Measurements from ENCODE around the gene A1CF.
"Not testable (repeated sequence)": the region's sequence is repeated elsewhere in the genome, so short reads cannot be mapped to it uniquely, and the experiment has no call there.

Gene A1CF

DNA sequence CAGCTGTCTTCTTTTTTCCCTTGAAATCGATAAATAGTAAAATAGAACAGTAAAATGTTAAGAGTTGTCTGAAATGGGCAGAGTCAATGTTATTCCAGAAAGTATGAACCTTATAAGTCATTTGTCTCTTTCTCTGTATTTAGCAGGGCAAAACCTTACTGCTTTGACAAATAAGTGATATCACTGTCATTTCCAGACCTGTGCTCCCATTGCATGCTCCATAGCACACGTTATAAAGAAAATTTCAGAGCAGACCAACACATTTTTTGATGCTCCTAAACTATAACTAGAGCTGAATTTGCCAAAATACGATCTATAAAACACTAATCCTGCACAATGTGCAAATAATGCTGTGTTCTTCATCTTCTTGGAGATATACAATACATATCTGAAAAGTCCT lies 1.1 kb downstream of the A1CF start:
- Mint-ChIP-seq H3K36me3 (no peaks in the 10 kb centered on the region), H3K4me3 (no peak overlapping the region), H3K4me1 (no peaks in the 10 kb centered on the region), H3K27ac (no peak overlapping the region), H3K9me3 (no peaks in the 10 kb centered on the region)
- ATAC-seq, result no peak
- no peak for DNase-seq (ENCODE audit: low spot score in 2 of 2)

DNA sequence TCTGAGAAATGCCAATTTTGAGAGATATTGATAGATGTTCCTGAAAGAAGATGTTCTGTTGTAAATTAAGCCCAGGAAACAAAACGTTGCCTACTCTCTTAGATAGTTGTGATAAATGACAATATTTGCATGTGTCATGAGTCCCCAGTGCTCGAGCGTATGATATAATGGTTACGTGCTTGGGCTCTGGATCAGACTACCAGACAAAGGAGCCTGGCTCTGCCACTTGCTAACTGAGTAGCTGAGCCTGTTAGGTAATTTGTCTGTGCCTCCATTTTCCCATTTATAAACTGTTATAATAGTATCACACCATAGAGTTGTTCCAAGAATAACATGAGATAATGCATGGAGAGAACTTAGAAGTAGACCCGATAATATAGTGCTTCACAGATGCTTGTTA lies 1.8 kb downstream of the A1CF start:
- ATAC-seq (no peak), DNase-seq (ENCODE audit: low spot score in 2 of 2) (no peak)
- Mint-ChIP-seq H3K9me3 (no peaks in the 10 kb centered on the region), H3K4me1 (no peaks in the 10 kb centered on the region), H3K36me3 (no peaks in the 10 kb centered on the region), H3K4me3 (no peak overlapping the region), H3K27ac (no peak overlapping the region)

DNA sequence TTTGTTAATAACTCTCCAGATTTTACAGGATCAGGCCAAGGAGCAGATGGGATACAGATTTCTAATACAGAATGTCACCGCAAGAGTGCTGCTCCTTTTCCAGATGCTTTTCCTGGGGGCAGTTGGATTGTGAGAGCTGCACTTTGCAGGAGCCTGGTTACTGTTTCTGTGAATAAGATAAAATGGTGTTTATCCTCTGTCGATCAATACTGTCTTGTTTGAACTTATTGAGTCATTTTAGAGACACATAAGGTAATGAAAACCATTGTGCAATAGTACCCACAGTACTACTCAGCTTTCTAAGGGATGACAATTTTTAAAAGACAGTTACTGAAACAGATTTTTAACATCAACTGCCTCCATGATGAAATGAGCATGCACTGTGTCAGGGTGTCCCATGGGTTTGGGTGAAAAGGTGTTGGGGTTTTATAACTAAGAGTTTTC lies 2.9 kb downstream of the A1CF start:
- H3K36me3 Mint-ChIP-seq, result no peaks in the 10 kb centered on the region
- ATAC-seq (no peak), DNase-seq (ENCODE audit: low spot score in 2 of 2) (no peak)
- H3K9me3 Mint-ChIP-seq, result no peaks in the 10 kb centered on the region
- no peaks in the 10 kb centered on the region for H3K4me1 Mint-ChIP-seq
- no peak overlapping the region for H3K27ac Mint-ChIP-seq
- no peak overlapping the region for H3K4me3 Mint-ChIP-seq

DNA sequence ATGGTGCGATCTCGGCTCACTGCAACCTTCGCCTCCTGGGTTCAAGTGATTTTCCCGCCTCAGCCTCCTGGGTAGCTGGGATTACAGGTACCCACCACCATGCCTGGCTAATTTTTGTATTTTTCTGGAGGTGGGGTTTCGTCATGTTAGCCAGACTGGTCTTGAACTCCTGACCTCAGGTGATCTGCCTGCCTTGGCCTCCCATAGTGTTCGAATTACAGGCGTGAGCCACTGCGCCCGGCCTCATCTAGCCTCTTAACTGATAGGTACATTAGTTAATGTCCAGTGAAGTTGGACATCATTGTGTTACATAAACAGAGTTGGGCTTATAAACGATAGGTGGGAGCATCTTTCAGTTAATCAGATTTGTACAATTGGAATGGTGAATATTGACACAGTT lies 4.4 kb downstream of the A1CF start:
- ATAC-seq; H3K4me1 Mint-ChIP-seq; H3K4me3 Mint-ChIP-seq; DNase-seq (ENCODE audit: low spot score in 2 of 2); H3K27ac Mint-ChIP-seq; H3K9me3 Mint-ChIP-seq; H3K36me3 Mint-ChIP-seq: not testable (repeated sequence)

DNA sequence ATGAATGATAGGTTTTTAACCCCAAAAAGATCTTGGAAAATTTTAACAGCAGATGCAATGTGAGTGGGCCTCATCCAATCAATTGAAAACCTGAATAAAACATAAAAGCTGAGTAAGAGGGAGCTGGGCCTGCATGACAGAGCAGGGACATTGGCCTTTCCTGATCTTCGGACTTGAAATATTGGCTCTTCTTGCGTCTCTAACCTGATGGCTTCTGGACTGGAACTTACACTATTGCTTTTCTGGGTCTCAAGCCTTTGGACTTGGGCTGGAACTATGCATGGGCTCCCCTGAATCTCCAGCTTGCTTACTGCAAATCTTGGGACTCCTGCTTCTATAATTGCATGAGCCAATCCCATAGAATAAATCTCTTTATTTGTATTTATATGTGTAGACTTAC lies 9.0 kb downstream of the A1CF start:
- H3K4me1 Mint-ChIP-seq, result no peaks in the 10 kb centered on the region
- H3K36me3 Mint-ChIP-seq, result no peaks in the 10 kb centered on the region

DNA sequence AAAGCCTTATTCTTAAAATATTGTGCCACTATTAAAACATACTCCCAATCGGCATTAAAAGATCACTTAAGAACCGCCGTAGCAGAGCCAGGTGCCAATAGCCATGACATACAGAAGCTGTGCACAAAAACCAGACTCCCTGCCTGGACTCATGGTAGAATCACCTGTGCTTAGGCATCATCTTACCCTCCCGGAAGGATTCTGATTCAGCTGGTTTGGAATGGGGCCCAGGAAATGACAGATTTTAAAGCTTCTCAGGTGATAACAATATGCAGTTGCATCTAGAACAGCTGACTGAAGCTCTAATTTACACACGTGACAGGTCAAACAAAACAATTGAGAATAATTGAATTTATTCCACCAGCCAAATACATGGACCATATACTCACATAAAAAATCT lies 10.7 kb downstream of the A1CF start:
- DNase-seq (ENCODE audit: low spot score in 2 of 2), result no peak
- Mint-ChIP-seq H3K4me1 (no peaks in the 10 kb centered on the region), H3K36me3 (no peaks in the 10 kb centered on the region), H3K27ac (no peak overlapping the region), H3K4me3 (no peak overlapping the region), H3K9me3 (no peaks in the 10 kb centered on the region)
- ATAC-seq, result no peak

More for the DNA sequence above, 9.0 kb downstream of the A1CF start:
- DNase-seq (ENCODE audit: low spot score in 2 of 2) (no peak), ATAC-seq (no peak)
- H3K27ac Mint-ChIP-seq, result no peak overlapping the region
- H3K9me3 Mint-ChIP-seq, result no peaks in the 10 kb centered on the region
- no peak overlapping the region for H3K4me3 Mint-ChIP-seq

DNA sequence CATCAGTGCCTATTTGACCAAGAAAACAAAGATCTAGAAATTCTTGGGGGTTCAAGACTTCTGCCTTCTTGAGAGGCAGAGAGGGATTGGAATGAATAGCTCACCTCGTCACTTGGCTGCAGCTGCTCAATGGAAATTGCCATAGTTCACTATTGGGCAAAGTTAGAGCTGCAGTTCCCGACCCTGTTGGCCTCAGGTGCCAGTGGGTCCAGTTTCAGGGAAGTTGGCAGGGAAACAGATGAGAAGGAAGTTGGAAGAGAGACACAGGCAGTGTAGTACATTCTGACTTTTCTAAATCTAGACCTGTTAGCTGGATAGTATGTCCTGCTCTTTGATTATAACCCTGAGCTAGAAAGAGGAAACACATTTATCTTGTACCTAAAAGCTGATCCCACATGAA lies 19.1 kb downstream of the A1CF start:
- H3K4me1 Mint-ChIP-seq, result no peaks in the 10 kb centered on the region
- ATAC-seq (no peak), DNase-seq (ENCODE audit: low spot score in 2 of 2) (no peak)
- no peak overlapping the region for H3K27ac Mint-ChIP-seq
- no peak overlapping the region for H3K4me3 Mint-ChIP-seq
- no peaks in the 10 kb centered on the region for H3K36me3 Mint-ChIP-seq
- no peaks in the 10 kb centered on the region for H3K9me3 Mint-ChIP-seq

DNA sequence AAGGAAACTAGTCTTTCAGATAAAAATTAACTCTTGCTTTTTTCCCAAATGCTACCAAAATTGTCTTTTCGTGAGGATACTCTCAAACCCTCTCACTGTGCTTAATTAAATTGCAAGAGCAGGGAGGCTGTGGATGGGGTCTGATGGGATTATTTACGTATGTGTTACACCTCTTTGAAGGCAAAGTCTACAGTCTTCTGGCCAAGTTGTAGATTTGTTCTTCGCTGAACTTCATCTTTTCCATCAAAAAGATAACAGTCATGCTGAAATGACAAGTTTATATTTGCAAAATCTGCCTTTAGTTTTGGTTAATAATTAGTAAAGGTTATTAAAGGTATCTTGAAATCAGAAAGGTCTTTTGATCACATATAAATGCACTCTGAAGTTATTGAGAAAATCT lies 22.7 kb downstream of the A1CF start:
- H3K27ac Mint-ChIP-seq, result no peak overlapping the region
- no peaks in the 10 kb centered on the region for H3K9me3 Mint-ChIP-seq
- DNase-seq (ENCODE audit: low spot score in 2 of 2), result no peak
- ATAC-seq, result no peak
- H3K36me3 Mint-ChIP-seq, result no peaks in the 10 kb centered on the region
- no peaks in the 10 kb centered on the region for H3K4me1 Mint-ChIP-seq
- no peak overlapping the region for H3K4me3 Mint-ChIP-seq

DNA sequence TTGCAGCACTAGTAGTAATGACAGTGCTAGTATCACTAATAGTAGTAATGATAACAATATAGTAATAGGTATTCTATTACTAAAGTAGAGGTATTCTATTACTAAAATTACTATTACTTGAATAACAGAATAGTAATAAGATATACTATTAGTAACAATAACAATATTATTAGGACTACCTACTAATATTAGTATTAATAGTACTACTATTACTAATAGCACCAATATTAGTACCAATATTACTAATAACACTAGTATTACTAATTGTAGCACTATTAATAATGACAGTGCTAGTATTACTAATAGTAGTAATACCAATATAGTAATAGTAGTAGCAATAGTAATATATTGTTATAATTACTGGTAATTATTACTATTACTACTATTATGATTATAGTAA lies 24.1 kb downstream of the A1CF start:
- no peaks in the 10 kb centered on the region for H3K36me3 Mint-ChIP-seq
- no peaks in the 10 kb centered on the region for H3K4me1 Mint-ChIP-seq
- H3K27ac Mint-ChIP-seq, result no peak overlapping the region
- H3K9me3 Mint-ChIP-seq, result no peaks in the 10 kb centered on the region
- no peak for DNase-seq (ENCODE audit: low spot score in 2 of 2)
- ATAC-seq, result no peak
- H3K4me3 Mint-ChIP-seq, result no peak overlapping the region

DNA sequence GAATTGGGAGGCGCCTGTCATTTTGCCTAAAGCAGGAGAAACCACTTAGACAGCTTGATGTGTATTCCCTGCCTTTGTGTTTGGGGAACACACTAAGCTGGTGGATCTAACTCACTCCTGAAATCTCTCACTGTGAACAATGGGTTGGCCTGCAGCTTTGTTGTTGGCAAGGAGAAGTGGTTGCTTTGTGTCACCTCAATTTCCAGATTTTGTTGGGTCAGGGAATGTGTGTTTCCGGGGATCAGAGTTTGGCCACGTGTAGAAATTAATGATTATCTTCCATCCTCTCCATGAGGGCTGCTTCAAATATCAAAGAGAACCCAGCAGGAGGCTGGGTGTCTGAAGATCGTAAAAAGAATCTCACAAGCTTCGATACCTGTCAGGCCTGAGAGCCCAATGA lies 27.8 kb downstream of the A1CF start:
- no peaks in the 10 kb centered on the region for H3K36me3 Mint-ChIP-seq
- H3K27ac Mint-ChIP-seq, result no peak overlapping the region
- H3K9me3 Mint-ChIP-seq, result no peaks in the 10 kb centered on the region
- no peak overlapping the region for H3K4me3 Mint-ChIP-seq
- DNase-seq (ENCODE audit: low spot score in 2 of 2) (no peak), ATAC-seq (no peak)
- H3K4me1 Mint-ChIP-seq, result no peaks in the 10 kb centered on the region

DNA sequence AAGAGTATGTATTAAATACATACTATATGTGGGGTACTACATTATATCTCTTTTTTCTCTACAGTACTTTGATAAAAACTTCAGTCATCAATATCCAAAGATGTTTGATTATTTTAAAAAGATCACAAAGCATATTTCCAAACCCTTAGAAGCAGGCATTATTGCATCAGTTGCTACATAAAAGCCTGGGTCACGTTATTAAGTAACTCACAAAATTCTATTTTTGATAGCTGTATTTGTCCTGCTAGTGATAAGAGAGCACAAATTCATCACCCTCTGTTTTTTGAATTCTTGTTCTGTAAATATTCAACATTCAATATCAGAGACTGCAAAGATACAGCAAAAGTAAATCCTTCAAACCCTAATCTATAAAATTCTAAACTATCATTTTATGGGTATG lies 30.0 kb downstream of the A1CF start:
- Mint-ChIP-seq H3K36me3 (no peaks in the 10 kb centered on the region), H3K9me3 (no peaks in the 10 kb centered on the region), H3K27ac (no peak overlapping the region), H3K4me3 (no peak overlapping the region), H3K4me1 (no peaks in the 10 kb centered on the region)
- no peak for DNase-seq (ENCODE audit: low spot score in 2 of 2)
- no peak for ATAC-seq

DNA sequence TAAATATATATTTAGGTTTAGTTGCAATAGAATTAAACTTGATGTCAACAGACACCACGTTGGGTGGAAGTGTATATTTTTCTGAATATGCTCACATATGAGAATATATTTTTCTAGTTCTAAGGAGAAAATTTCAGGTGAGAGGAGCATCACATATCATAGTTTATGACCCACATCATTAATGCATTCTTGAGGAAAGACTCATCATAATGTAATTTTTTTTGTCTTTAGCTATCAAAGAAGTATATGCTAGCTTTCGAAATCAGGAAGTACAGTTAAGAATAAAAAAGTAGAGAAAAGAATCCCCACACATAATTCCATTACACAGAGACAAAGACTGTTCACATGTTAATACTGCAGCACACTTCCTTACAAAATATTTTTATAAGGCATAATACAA lies 30.4 kb downstream of the A1CF start:
- no peaks in the 10 kb centered on the region for H3K9me3 Mint-ChIP-seq
- no peaks in the 10 kb centered on the region for H3K36me3 Mint-ChIP-seq
- no peak overlapping the region for H3K27ac Mint-ChIP-seq
- DNase-seq (ENCODE audit: low spot score in 2 of 2) (no peak), ATAC-seq (no peak)
- H3K4me3 Mint-ChIP-seq, result no peak overlapping the region
- no peaks in the 10 kb centered on the region for H3K4me1 Mint-ChIP-seq

DNA sequence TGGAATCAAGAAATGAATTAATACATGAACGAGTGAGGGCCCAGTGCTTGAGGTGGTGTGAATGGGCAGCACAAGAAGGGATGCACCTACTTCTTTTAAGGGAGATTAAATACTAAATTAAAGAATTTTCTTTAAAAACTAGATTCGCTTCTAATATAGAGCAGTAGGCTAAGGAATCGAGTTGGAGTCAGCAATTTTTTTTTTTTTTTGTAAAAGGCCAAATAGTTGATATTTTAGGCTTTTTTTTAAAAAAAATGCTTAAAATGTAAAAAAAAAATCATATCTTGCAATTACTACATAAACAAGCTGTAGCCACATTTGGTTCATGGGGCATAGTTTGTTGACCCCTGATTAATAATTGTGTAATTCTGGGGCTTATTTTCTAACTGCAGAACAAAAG lies 31.9 kb downstream of the A1CF start:
- DNase-seq (ENCODE audit: low spot score in 2 of 2) (no peak), ATAC-seq (no peak)
- H3K27ac Mint-ChIP-seq, result no peak overlapping the region
- H3K4me3 Mint-ChIP-seq, result no peak overlapping the region
- no peaks in the 10 kb centered on the region for H3K36me3 Mint-ChIP-seq
- H3K4me1 Mint-ChIP-seq, result no peaks in the 10 kb centered on the region
- H3K9me3 Mint-ChIP-seq, result no peaks in the 10 kb centered on the region

DNA sequence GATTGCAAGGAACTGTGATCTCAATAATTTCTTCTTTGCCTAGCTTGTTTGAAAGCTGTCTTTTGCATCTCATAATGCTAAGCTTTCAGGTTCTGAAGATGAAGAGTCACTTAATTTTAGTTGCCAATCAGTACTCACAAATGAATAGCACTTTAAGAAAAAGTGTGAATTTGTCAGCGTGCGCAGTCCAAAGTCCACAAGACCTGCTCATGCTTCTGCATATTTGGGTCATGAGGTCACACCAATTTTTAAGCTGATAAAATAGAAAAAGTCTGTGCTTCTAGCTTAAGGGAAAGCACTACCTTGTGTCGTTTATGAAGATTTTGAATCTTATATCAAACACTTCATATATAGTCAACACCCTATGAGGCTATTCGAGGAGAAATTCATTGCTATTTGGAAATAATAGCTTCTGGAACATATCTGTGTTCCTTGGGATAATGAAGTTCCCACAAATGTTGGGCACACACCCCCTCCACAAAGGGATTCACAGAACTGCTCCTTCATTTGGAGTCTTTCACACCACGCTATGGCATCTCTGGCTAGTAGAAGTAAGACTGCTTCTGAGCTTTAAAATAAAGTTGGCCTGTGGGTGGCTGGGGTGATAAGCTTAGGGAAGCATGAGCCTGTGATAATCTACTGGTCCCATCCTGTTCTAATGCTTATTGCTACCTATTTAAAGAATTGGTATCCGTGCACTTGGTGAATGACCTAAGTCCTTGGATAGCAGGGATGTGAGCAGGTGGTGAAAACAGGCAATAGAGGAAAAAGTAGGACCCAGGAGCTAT lies 33.3 kb downstream of the A1CF start:
- H3K4me1 Mint-ChIP-seq, result no peaks in the 10 kb centered on the region
- no peaks in the 10 kb centered on the region for H3K9me3 Mint-ChIP-seq
- ATAC-seq, result no peak
- H3K4me3 Mint-ChIP-seq, result no peak overlapping the region
- DNase-seq (ENCODE audit: low spot score in 2 of 2), result no peak
- no peak overlapping the region for H3K27ac Mint-ChIP-seq
- no peaks in the 10 kb centered on the region for H3K36me3 Mint-ChIP-seq

DNA sequence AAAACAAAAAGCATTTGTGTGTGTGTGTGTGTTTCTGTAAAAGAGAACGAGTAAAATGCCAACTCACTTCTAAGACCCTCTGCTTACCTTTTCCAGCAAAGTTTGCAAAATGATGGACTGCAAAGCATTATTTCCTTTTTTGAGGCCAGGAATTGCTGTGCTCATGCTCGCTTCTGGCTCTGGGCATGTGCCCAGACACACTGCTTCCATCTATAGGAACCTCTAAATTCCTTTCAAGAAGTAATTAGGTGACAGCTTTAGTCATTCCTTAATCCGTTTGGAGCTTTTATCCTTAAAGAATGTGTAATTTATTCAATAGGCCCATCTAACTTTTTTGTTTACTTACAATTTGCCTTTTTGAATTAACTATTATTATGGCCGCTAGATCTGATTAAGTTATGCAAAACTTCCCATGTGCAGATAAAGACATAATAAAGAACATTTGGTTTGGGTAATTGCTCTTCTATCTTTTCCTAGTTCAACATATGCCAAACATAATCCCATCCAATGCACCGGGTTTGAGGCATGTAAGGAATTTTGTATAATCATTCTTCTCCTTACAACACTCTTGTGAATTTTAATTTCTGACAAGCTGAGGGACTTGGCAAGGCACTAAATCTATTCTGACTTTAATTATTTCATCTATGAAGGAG lies 34.7 kb downstream of the A1CF start:
- Mint-ChIP-seq H3K36me3 (no peaks in the 10 kb centered on the region), H3K4me3 (no peak overlapping the region), H3K4me1 (no peaks in the 10 kb centered on the region), H3K27ac (no peak overlapping the region), H3K9me3 (no peaks in the 10 kb centered on the region)
- DNase-seq (ENCODE audit: low spot score in 2 of 2) (no peak), ATAC-seq (no peak)

DNA sequence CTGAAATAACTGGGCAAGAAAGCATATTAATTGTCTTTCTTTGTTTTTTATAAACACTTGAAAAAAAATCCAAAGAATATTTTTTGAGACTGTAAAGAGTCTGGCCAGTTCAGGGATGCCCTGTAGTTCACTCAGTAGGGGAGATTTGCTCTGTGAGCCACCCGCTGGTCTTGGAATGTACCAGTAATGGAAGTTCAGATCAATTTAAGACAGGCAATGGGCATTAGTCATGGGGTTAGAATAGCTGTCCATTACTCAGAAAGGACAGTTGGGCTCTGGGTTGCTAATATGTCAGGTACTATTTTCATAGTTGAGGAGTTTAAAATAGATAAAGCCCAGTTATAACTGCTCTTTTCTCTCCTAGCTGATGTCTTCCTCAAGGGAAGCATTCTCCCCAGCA lies 38.7 kb downstream of the A1CF start:
- Mint-ChIP-seq H3K36me3 (no peaks in the 10 kb centered on the region), H3K27ac (no peak overlapping the region), H3K4me3 (no peak overlapping the region), H3K4me1 (no peaks in the 10 kb centered on the region), H3K9me3 (no peaks in the 10 kb centered on the region)
- DNase-seq (ENCODE audit: low spot score in 2 of 2) (no peak), ATAC-seq (no peak)

All from stimulated activated effector memory CD8-positive, alpha-beta T cell treated with anti-CD3 and anti-CD28 coated beads, Interleukin-12 subunit alpha, Interleukin-12 subunit beta, amount 100 ng/mL, for 72 hours (primary cell).